Cerebellar cortex (tissue), 1 donor: Measurements from ENCODE around the gene PPCDC.
A peak's percentile ranks its signal among the peaks of the same experiment; 100 is the strongest.

ENCODE experiments used
- DNase-seq: peaks from one replicate; pipeline ENCODE4 v3.0.0-alpha.2; 2015; ENCODE audit warnings: low spot score

PPCDC gene

DNA sequence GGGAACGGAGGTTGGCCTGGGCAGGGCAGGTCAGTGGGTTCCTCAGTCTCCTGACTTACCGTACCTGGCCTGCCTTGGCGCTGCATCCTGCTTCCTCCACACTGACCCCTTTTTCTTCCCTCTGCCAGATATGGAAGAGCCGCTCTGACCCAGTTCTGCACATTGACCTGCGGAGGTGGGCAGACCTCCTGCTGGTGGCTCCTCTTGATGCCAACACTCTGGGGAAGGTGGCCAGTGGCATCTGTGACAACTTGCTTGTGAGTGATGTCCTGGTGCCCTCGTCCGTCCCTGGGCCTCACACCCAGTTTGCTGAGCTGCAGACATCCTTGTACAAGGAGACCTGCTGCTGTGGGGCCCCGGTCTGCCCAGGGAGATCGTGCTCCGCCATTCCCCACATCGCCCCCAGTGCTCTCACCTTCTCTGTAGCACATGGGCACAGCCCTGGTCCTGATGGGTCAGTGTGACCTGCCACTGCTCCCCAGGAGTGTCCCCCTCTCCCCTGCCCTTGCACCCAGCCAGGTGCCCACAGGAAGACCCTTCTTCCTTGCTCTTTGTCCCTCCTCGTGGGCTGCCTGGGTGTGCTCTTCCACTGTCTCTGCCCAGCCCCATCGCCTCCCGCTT, 21.0 kb downstream of the PPCDC start:
- no peak for DNase-seq

DNA sequence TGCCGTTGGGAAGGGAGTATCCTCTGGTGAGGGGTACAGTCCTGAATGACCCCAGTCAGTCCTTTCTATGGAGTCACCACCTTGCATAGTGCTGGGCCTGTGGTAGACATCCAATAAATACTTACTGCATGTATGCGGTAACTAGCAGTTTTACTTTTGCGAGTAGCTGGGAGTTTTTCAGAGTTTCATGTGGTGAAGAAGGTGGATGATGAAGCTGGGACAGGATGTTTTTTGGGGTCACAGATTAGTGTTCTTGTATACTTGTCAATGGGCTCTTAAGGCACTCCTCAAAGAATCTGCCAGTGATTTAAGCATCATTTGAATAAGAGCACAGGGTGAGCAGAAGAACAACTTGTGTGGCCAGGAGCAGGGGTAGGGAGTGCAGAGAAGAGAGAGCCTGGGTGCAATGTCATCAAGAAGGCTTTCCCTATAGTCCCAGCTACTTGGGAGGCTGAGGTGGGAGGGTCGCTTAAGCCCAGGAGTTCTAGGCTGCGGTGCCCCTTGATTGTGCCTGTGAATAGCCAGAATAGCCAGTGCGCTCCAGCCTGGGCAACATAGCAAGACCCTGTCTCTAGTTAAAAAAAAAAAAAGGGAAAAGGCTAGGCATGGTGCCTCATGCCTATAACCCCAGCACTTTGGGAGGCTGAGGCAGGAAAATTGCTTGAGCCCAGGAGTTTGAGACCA, 22.1 kb downstream of the PPCDC start:
- no peak for DNase-seq

GRCh38 chr15:75048394-75048793, 25.0 kb downstream of the PPCDC start:
- no peak for DNase-seq

GRCh38 chr15:75049392-75049791, 26.0 kb downstream of the PPCDC start:
- DNase-seq = peak; percentile 12

GRCh38 chr15:75050283-75050682, 26.9 kb downstream of the PPCDC start:
- DNase-seq = no peak

DNA sequence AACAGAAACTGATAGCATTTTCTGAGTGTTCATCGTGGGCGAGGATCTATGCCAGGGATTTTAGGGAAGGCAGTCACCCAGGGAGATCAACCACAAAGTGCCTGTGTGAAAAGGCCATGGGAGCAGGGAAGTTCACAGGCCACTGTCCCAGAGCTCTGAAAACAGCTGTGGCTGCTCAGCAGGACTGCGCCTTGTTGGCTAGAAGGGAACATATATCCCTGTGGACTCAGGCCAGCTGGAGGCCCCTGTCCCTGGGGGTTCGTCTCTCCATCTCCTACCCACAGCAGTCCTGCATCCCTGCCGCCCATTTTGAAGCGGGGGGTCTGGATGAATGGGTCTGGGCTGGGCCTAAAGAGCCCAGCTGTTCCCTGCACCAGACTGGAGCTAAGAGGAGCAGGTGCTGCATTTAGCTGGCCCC, 27.8 kb downstream of the PPCDC start:
- DNase-seq = no peak

DNA sequence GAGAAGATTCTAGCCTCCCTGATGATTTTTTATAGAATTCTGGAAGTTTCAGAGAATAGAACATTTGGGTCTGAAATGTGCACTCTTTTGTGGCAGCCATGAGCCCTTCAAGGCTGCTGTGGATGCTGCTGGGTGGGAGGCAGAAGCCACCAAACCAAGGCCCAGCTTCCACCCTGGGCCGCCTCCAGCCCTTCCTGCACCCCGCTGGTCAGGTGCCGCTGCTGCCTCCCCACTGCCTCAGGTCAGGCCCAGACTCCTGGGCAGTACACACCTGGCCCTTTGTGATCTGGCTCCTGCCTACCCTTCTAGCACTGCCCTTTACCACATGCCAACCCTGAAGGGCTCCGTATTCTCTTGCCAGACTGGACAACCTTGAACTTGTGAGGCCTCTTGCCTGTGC, 28.3 kb downstream of the PPCDC start:
- no peak for DNase-seq

GRCh38 chr15:75052972-75053747, 29.8 kb downstream of the PPCDC start:
- DNase-seq = no peak

GRCh38 chr15:75053748-75054125, 30.3 kb downstream of the PPCDC start:
- no peak for DNase-seq

DNA sequence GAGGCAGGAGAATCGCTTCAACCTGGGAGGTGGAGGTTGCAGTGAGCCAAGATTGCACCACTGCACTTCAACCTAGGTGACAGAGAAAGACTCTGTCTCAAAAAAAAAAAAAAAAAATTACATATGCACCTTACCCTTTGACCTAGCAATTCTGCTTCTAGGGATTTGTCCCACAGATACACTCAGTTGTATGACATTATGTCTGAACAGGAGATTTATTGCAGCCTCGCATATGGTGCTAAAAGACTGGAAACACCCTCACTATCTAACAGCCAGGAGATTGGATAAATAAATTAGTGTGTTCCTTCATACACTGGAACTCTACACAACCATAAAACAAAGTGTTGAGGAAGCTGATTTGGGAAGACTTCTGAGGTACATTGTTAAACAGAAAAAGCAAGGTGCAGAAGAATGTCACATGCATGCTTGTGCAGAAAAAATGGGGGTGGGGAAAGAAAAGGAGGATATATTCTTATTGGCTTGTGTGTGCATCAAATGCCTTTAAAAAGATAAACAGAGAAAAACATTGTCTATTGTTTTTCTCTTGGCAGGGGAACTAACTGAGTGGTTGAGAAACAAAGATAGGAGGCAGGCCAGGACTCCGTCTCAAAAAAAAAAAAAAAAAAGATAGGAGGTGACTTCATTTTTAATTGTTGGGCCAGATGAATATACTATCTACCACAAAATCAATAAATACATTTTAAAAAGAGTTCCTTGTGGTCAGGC, 30.9 kb downstream of the PPCDC start:
- no peak for DNase-seq

DNA sequence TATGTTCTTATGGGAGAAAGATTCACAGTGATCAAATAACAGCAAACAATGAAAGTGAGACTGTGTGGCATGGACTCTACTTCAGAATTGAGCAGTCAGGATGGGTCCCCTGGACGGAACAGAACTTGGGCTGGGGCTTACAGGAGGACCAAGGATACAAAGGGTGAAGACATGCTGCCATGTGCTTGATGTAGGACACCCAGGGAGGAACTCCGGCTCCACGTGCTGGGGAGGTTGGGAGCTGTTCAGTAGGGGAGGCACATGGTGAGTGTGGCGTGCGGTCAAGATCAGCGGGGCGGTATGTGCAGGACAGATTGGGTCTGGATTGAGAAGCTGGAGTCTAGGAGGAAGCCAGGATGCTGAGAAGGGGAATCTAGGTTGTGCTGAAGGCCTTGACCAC, 32.6 kb downstream of the PPCDC start:
- no peak for DNase-seq

DNA sequence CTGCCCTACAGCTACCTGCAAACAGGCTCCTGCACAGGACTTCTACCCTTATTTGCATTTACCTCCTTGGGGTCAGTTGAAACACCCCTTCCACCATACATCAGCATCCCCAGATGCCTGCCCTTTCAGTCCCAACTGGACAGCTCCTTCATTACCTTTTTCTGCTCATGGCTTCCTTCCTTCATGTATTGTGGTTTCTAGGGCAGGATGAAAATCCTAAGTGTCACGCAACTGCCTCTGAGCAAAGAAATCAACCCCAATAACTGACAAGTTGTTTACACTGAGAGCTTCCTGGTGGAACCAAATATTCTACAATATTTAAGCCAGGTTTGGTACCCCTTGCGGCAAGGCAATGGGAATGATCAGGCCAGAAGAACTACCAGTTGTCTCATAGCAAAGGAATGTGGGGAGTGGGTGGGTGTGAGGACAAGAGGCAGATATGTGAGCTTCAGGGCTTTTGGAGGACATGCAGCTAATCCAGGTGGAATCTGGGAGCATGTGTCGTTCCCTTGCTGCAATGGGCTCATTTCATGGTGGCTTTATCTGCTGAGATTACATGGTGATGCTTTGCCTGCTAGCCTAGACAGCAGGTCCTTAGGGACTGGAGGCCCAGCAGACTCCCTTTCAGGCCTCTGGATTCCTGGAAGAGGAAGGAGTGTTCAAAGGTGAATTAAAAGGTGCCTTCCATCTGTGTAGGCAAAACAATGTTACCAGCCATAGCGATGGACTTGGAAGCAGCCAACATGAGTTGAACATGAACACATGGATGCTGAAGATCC, 34.9 kb downstream of the PPCDC start:
- no peak for DNase-seq

DNA sequence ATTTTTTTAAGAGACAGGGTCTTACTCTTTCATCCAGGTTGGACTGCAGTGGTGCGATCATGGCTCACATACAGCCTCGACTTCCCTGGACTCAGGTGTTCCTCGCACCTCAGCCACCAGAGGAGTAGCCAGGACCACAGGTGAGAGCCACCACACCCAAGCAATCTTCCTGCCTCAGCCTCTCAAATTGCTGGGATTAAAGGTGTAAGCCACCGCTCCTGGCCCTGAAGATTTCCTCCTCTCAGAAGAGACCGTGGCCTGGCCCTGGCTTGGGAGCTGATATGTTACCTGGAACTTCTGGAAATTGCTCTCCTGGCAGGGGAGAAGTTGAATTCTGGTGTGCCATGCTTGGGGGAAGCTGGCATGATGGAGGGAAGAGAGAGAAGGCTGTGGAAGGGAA, 36.2 kb downstream of the PPCDC start:
- no peak for DNase-seq

- DNase-seq = no peak
These were observed 37.9 kb downstream of the PPCDC start for GRCh38 chr15:75061272-75061671.

DNA sequence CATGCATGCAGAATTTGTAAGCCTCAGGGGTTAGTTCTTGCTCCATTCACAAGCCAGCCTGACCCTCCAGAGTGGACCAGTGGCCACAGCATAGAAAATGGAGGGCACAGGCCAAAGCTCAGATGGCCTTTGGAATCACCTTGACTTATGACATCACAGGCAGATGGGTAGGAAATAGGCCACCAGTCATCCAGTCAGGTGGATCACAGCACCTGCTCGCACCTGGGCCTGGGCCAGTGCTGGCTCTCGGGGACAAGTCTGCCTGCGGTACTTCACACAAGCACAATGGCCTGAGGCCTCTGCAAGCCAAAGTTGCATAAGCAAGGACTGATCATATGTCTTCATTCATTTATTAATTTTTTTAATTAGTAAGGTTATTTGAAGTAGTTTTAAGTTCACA, 39.3 kb downstream of the PPCDC start:
- DNase-seq = no peak

DNA sequence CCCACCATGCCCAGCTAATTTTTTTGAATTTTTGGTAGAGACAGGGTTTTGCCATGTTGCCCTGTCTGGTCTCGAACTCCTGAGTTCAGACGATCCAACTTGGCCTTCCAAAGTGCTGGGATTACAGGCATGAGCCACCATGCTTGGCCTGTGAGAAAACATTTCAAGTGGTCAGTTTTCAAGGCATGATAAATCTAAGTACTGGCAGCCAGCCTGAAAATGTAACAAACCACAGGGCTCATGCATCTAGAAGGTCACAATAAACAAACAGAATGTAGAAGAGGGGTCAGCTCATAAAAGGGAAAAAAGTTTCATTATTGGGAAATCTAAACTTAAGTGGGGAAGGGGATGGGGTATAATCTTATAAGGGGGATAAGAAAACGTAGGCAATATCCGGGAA, 39.9 kb downstream of the PPCDC start:
- no peak for DNase-seq

DNA sequence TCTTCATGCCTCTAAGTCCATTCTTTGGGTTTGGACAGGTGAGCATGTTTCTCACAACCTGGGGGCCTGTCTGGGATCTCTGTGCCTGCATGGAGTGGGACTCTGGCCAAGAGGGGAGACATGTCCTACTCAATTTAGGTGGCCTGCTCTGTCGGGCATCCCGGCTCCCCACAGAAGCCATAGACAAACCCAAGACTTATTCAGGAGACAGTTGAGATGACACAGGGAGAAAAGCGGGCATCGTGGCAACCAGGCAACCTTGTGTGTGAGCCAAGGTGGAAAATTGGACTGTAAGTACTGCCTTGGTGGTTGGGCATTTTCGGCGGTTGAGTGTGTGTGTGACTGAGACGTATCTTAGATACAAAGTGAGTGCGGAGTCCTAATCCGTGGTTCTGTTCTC, 40.5 kb downstream of the PPCDC start:
- DNase-seq = no peak

GRCh38 chr15:75064846-75065245, 41.5 kb downstream of the PPCDC start:
- DNase-seq = no peak

DNA sequence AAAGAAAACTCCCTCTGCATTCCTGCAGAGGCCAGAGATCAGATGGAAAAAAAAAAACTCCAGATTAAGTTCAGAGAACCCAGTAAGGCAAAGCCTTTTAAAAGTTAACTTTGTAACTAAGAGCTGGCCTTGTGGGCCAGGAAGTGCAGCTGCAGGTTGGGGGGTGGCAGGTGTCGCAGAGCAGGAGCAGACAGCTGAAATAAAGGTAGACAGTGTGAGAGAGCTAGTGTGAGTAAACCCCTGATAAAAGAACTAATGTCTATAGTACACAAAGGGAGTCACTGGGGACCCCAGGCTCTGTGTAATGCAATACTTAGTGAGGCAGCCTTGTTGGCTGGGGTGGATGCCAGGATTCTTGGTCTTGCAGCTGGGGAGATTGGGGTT, 42.1 kb downstream of the PPCDC start:
- DNase-seq = no peak

DNA sequence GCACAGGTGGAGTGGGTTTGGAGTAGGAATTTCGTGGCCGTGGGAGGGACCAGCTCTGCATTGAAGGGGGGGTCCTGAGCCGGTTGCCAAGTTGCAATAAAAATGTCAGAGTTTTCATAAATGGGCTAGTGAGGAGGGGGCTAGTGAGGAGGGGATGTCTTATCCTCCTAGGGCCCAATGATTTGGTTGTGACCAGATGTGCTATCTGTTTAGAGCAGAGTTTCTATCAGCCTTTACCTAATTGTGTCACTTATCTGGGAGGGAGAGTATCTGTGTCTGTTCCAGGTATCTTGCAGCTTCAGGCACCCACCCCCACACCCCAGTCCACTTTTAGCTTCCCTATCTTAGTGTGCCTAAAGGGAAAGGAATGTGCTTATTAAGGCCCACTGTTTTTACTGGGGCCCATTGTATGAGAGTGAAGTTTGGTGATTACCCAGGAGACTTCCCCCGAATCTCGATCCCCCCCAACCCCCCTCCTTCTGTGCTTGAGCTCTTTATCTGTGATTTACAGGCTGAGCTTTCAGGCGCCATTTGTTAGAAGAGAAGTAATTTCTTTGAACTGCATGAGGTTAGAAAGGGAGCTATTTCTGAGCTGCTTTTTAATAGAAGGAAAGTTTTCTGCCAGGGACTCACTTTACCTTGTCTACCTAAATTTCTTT, 42.6 kb downstream of the PPCDC start:
- DNase-seq = no peak

DNA sequence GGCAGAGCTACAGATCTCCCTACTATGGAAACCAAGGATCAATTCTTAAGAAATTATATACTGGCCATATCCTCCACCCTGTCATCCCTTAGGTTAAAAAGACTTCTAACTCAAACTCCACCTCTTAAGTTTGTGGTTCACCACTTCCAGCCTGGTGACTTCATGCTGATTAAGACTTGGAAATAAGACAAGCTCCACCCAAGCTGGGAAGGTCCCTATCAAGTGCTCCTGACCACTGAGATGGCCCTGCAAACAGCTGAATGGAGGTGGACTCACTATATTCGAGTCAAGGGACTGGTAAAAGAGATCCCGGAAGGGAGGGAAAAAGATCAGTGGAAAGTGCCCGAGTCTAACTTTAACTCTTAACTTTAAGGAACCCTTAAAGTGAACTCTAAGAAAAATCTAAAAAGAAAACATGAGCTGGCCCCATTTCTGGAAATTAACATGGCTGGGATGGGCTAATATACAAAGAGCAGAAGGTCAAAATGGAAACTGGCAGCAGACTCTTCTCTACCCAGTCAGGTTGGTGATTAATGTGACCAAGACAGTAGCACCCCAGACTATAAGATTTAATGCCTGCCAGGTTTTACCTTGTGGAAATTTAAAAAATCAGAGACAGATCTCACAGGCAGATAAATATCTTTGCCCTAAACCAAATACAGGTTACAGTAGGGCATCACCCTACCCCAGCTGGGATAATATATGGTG, 43.9 kb downstream of the PPCDC start:
- no peak for DNase-seq
